Left cardiac atrium (tissue), 4 donors: Measurements from ENCODE around the gene UGT2A2. TPM values are rescaled to one million over a fixed set of nuclear protein-coding genes. Genes with fewer than 3 reads are reported as not detected.
"Not testable (repeated sequence)": the region's sequence is repeated elsewhere in the genome, so short reads cannot be mapped to it uniquely, and the experiment has no call there.

Experiments used
- ATAC-seq, 2 donors: fragments of 200-7000 bp; cut with Tn5 transposase; one replicate each; pipeline ENCODE4 v1.9.1; 2020; ENCODE audit warnings: mild to moderate bottlenecking in 2 of 2, moderate library complexity in 2 of 2
- DNase-seq: peaks from one replicate; pipeline ENCODE4 v3.0.0-alpha.2; 2020
- intact Hi-C, 2 donors: fragments of 100-400 bp; cut with DNase I; formaldehyde crosslinking; loops; one replicate each; pipeline versions ENCODE4 v1.14.1 to v1.15.1; 2022 to 2023
- long read RNA-seq: library from polyadenylated mRNA; unstranded; transcript quantifications from one replicate; pipeline ENCODE4 v2.0.0, GENCODE V29; 2021
- total RNA-seq, 2 donors: library from RNA; stranded (reverse); fragmentation: NEBNext Ultra II Directional; extraction: Animal tissue kit (Norgen Biotek cat#: 25700); gene quantifications; one replicate each; pipeline ENCODE4 v1.2.1, GENCODE V29; 2021
- donor health status: DM: no; HTN: yes; CAD: no.
- donor health status: DM: no; HTN: yes; CAD: no; lungs with severe emphysema.
- donor health status: DM: yes; HTN: yes; CAD: no.
- donor health status: Dilated cardiomyopathy.

Gene UGT2A2
- total RNA-seq: not detected
- long read RNA-seq: 0 reads

- DNase-seq: no peak
- intact Hi-C loops: no loop called here
- no peak for ATAC-seq
Measured at GRCh38 chr4:69639542-69639941, at the start of gene UGT2A2. TSS of gene UGT2A2 (minus strand) at chr4:69639642. CDS start at chr4:69639640, 2 bp downstream.

DNA sequence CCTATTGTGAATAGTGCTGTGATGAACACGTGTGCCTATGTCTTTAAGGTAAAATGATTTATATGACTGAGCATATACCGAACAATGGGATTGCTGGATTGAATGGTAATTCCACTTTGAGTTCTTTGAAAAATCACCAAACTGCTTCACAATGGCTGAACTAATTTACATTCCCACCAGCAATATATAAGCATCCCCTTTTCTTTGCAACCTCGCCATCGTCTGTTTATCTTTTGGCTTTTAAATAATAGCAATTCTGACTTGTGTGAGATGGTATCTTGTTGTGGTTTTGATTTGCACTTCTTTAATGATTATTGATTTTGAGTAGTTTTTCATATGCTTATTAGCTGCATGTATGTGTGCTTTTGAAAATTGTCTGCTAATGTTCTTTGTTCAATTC lies 45.4 kb upstream of the UGT2A2 start:
- intact Hi-C loops: no loop called here
- DNase-seq: no peak
- no peak for ATAC-seq

DNA sequence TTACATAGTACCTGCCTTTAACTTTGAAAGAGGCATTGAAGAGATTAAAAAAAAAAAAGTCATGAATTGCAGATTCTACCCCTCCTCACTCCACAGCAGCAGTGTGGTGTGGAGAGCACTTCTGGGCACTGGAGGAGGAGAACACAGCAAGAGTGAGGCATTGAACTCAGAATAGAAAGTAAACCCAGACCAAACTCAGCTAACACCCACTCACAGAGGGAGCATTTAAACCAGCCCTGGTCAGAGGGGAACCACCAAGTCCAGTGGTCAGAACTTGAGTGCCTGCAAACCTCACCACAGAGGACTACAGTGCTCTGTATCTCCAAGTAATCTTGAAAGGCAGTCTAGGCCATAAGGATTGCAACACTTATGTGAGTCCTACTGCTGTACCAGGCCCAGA lies 29.2 kb upstream of the UGT2A2 start:
- ATAC-seq (no peak), DNase-seq (no peak)
- intact Hi-C loops: no loop called here

GRCh38 chr4:69664009-69664408 lies 24.6 kb upstream of the UGT2A2 start:
- ATAC-seq, DNase-seq, intact Hi-C loops: not testable (repeated sequence)

GRCh38 chr4:69661130-69661803 lies 21.8 kb upstream of the UGT2A2 start:
- ATAC-seq, DNase-seq, intact Hi-C loops: not testable (repeated sequence)

- DNase-seq: no peak
- no peak for ATAC-seq
- intact Hi-C loops: no loop called here
Measured at GRCh38 chr4:69658133-69658532, 18.7 kb upstream of the UGT2A2 start.

GRCh38 chr4:69656653-69657158 lies 17.3 kb upstream of the UGT2A2 start:
- intact Hi-C loops: no loop called here
- no peak for DNase-seq
- no peak for ATAC-seq

DNA sequence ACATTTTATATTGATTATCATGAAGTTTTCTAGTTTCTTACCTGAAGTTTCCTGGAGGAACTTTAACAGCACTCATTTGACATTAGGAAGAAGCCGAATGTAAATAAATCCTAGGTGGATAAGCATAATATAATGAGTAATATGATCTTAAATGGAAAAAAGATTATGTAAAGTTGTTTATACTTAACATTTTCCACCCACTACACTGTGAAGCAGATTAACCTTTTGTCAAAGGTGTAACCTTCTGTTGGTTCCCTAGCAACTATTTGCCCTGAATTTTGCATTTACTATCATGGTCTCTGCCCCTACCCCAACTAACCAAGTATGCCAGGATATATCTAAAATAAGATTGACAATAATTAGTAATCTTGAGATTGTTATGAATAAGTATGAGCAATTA lies 13.7 kb upstream of the UGT2A2 start, which contains the start of gene UGT2A1:
Gene UGT2A1 (minus strand): TSS at position 101 of the 400 bp plus-strand sequence. CDS start 5,603 bp downstream, outside the sequence.
- DNase-seq (no peak), ATAC-seq (no peak)
- intact Hi-C loops: no loop called here

- intact Hi-C loops: no loop called here
- DNase-seq: no peak
Measured at GRCh38 chr4:69650872-69651271, 11.4 kb upstream of the UGT2A2 start.

DNA sequence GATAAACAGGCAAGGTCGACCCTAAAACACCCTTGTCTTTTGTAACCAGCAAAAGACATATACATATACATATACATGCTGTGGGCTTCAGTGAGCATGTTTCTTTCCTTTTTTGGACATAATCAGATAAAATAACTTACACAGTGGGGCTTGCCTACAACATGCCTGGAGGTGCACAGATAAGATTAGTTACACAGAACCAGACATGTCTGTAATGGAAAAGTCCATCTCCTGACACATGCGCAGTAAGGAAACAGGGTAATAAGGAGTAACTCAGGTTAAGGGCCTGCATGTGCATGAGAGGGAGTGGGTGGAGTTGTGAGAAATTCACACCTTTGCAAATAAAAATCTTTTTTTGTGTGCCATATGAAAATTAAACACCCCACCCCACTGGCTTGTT lies 10.2 kb upstream of the UGT2A2 start:
- intact Hi-C loops: no loop called here
- ATAC-seq (no peak), DNase-seq (no peak)

More at GRCh38 chr4:69650872-69651271, 11.4 kb upstream of the UGT2A2 start:
- no peak for ATAC-seq

GRCh38 chr4:69649207-69649606 lies 9.8 kb upstream of the UGT2A2 start:
- DNase-seq: no peak
- ATAC-seq: no peak
- intact Hi-C loops: no loop called here

DNA sequence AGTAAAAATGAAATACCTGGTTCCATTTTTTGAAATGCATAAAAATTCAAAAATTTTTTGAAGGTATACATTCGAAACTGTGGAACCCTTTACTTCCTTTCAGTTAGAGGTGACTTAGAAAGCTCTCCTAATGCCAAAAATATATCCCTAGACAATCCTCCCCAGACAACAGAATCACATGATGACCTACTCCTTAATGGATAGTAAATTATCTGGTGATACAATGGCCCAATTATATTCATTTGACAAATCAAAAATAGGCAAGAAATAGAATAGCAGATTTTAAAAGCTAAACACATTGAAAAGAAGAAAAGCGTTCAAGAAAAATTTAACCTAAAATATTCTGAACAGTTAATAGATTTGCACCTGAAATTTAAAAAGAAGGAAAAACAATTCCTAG lies 3.5 kb upstream of the UGT2A2 start:
- DNase-seq (no peak), ATAC-seq (no peak)
- intact Hi-C loops: no loop called here

DNA sequence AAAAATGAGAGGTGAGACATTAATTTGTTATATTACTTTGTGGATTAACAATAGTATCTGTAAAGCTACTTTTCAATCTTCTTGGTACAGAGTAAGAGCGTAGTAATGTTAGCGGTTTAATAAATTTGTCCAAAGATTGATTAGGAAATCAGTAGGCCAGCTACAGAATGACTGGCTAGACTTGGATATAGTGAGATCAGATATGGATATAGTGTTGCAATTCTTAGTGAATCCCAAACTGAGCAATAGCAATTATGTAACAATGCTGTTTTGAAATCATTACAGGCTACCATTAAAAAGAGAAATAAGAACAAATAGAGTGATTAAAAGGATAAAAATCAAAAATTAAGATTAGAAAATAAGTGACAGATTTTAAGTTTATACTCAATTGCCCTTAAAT lies 847 bp upstream of the UGT2A2 start:
- peak in 1 of 2 donors; percentile 44 for ATAC-seq
- no peak for DNase-seq
- intact Hi-C loops: no loop called here

DNA sequence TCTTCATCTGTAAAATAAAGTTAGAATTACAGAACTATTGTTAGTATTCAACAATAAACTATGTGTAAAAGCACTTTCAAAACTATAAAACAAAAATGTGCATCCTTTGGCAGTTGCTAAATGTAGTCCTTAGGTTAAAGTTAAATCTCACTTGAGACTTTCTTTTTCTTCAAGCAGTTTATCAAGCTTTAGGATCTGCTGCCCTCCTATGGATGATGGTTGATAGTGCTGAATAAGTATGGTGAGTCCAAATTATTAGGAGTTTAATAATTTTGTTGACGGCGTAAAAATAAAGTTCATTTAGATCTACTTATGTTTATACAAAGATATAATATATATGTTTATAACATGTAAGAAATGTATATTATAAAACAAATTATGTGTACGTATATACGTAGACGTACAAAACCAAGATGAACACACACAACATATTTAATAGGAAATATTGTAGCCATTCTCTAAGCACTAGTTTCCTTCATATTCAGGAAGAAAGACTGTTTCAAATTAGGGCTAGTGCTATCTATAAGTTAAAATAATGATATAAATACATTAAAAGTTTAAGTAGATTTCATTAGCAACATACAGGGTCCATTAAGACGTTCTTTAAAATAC lies 22.3 kb downstream of the UGT2A2 start:
- ATAC-seq (no peak), DNase-seq (no peak)
- intact Hi-C loops: no loop called here

GRCh38 chr4:69610484-69610883 lies 29.0 kb downstream of the UGT2A2 start:
- DNase-seq: no peak
- intact Hi-C loops: no loop called here
- ATAC-seq: no peak

DNA sequence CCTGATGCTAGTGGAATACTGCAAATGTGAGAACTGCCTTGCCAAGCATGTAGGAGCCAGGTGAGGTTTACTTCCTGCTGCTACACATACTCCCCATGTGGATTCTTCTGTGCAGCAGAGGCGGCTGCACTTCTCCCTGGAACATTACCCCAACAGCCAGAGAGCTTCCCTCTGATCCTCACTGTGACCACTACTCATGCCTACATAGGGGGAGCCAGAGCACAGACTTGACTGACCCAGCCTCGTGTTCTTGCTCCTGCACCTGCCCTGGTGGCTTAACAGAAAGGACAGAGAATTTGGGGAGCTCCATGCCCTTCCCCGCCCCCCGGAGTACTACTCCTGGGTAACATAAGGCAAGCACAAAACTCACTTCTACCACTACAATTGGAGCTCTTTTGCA lies 38.4 kb downstream of the UGT2A2 start:
- intact Hi-C loops: no loop called here
- ATAC-seq (no peak), DNase-seq (no peak)

DNA sequence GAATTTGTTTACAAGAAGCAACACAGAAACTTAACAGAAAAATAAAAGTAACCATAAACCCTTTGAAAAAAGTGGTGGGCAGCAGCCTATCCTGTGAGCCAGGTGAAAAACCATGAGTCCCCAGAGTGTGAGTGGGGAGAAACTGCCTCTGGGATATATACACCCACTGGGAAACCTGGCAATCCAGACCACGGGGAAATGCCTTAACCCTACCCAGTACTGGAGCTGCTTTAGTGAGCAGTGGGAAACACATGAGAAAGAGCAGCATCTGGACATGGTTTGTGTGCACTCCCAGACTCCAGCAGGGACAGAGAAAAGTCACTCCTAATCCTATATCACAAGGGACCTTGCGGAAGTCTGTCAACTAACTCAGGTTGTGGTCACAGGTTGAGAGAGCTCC lies 39.4 kb downstream of the UGT2A2 start:
- ATAC-seq: no peak
- intact Hi-C loops: no loop called here
- no peak for DNase-seq

DNA sequence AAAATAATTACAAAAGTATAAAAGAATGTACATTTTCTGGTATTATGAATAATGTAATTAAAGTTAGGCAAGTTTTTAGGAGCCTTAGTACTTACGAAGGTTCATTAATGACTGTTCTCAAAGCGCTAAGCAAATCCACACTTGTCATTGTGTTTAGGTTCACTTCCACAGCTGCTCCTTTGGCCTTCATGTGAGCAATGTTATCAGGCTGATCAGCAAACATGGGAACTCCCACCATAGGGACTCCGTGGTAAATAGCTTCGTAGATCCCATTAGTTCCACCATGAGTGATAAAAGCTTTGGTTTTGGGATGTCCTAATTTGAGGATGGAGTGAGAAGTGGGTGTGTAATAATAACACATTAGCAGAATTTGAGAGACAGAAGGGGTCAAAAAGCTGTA lies 45.1 kb downstream of the UGT2A2 start:
- ATAC-seq (no peak), DNase-seq (no peak)
- intact Hi-C loops: no loop called here

DNA sequence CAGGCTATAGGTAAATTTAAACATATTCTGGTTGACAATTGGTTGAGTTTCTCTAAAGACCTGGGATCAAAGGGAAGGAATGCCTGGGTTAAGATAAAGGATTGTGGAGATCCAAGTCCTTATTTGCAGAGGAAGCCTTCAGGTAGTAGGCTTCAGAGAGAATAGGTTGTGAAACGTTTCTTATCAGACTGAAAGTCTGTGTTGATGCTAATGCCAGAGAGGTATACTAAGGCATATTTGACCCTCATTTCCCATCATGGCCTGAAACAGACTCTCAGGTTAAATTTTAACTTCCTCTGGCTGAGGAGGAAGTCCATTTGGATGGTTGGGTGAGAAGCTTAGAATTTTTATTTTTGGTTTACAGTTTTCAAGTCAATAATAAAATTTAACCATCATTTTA lies 48.1 kb downstream of the UGT2A2 start:
- ATAC-seq: no peak
- intact Hi-C loops: no loop called here
- no peak for DNase-seq

- intact Hi-C loops: no loop called here
- ATAC-seq: no peak
- DNase-seq: no peak
Measured at GRCh38 chr4:69589884-69590283, 49.6 kb downstream of the UGT2A2 start.

- ATAC-seq (no peak), DNase-seq (no peak)
- intact Hi-C loops: no loop called here
Measured at GRCh38 chr4:69584135-69584534, 55.3 kb downstream of the UGT2A2 start.
